Ovary (tissue), 9 donors: ENCODE results near the gene EDIL3. TPM values are rescaled to one million over a fixed set of nuclear protein-coding genes. Genes with fewer than 3 reads are reported as not detected.

Experiments used
- DNase-seq, 5 donors: peaks; one replicate each; pipeline ENCODE4 v3.0.0-alpha.2; 2019 to 2020
- H3K27ac ChIP-seq, 2 donors: fragments of 200-600 bp; one replicate each; pipeline versions ENCODE4 v1.5.1 to v1.8.0; 2019 to 2022
- H3K27me3 ChIP-seq: fragments of 200-600 bp; one replicate; pipeline ENCODE4 v1.8.0; 2022
- H3K36me3 ChIP-seq: fragments of 200-600 bp; sonication (generic); one replicate; pipeline ENCODE4 v1.5.1; 2019
- H3K4me1 ChIP-seq: one replicate; pipeline ENCODE4 v1.8.1; 2013; ENCODE audit warnings: mild to moderate bottlenecking, moderate library complexity; ENCODE audit not compliant: insufficient read depth
- H3K4me3 ChIP-seq: fragments of 200-600 bp; sonication (generic); one replicate; pipeline ENCODE4 v1.5.1; 2017
- H3K9me3 ChIP-seq, 2 donors: fragments of 200-600 bp in 1 of 2; sonication (generic) in 1 of 2; one replicate each; pipeline versions ENCODE4 v1.5.1 to v1.8.1; 2013 to 2019; ENCODE audit warnings: mild to moderate bottlenecking in 1 of 2, moderate library complexity in 1 of 2
- EP300 ChIP-seq: sonication (generic); formaldehyde crosslinking; IDR thresholded peaks from one replicate; pipeline ENCODE4 v1.6.1; 2017; ENCODE audit warnings: antibody characterized with exemption
- POLR2A ChIP-seq: fragments of 450-650 bp; IDR thresholded peaks from one replicate; pipeline ENCODE4 v1.6.1; 2017; ENCODE audit warnings: antibody characterized with exemption, mild to moderate bottlenecking, moderate library complexity
- WGBS, 3 donors: extraction: QIAGEN DNeasy Blood & Tissue Kit in 1 of 3; methylation state at CpG; one replicate each; pipeline versions ENCODE4 v1.1.5 to v1.1.7; 2013 to 2017; 5-methylcytosine and 5-hydroxymethylcytosine counted together
- intact Hi-C, 4 donors: fragments of 100-400 bp; cut with DNase I; formaldehyde crosslinking; loops; one replicate each; pipeline versions ENCODE4 v1.11.0 to v1.15.1; 2022 to 2023
- polyA plus RNA-seq, 2 donors: library from polyadenylated mRNA; stranded (reverse); fragments of 200-250 nt in 1 of 2; fragments of 350-450 nt in 1 of 2; fragmentation: Illumina TruSeq in 1 of 2; extraction: RNeasy Lipid Tissue Mini Kit (QIAGEN cat#74804) in 1 of 2; gene quantifications; one replicate each; pipeline ENCODE4 v1.2.3, GENCODE V29; 2013 to 2014
- total RNA-seq, 7 donors: library from RNA; depleted of rRNA in 2 of 7; stranded (reverse); fragments of >200 nt in 2 of 7; fragmentation: NEBNext Ultra II Directional in 3 of 7; extraction: Animal tissue kit (Norgen Biotek cat#: 25700) in 3 of 7; gene quantifications; one replicate each; pipeline versions ENCODE4 v1.1.0 to v1.2.4, GENCODE V29; 2016 to 2023
- TF ChIP-seq, protein P1 (sequence below), 3 donors: fragments of 450-650 bp in 2 of 3; fragments of 200-600 bp in 1 of 3; IDR thresholded peaks; one replicate each; pipeline versions ENCODE4 v1.5.1 to v1.8.0; 2016 to 2022; ENCODE audit warnings: antibody characterized with exemption in 3 of 3, mild to moderate bottlenecking in 1 of 3
- donor health status: DM: no; HTN: no; CAD: no; lungs with moderate emphysema.
- donor health status: DM: no; HTN: no; CAD: no.
- donor health status: Bipolar disorder and iron deficiency.
- donor health status: DM: yes; HTN: yes; CAD: no.
- donor health status: DM: no; HTN: no; CAD: no.
- donor health status: DM: yes; HTN: yes; CAD: no.

Gene EDIL3
- total and polyA plus RNA-seq, 9 donors, result 5.9 to 41.5 (median 9.7) TPM

GRCh38 chr5:83973925-83974815 lies 410.5 kb downstream of the EDIL3 start:
- Histone ChIP-seq H3K27ac (no peak overlapping the region), H3K27me3 (no peaks in the 10 kb centered on the region), H3K4me1 (no peaks in the 10 kb centered on the region), H3K9me3 (no peaks in the 10 kb centered on the region), H3K36me3 (no peaks in the 10 kb centered on the region), H3K4me3 (no peak overlapping the region)
- DNase-seq, result no peak
- WGBS, 3 donors, result 72 to 81% (median 79%) methylated on average over 7 of the region's 7 CpGs
- intact Hi-C loops, result no loop called here
- TF ChIP-seq POLR2A (no peak), EP300 (no peak)
- TF ChIP-seq, protein P1, sequence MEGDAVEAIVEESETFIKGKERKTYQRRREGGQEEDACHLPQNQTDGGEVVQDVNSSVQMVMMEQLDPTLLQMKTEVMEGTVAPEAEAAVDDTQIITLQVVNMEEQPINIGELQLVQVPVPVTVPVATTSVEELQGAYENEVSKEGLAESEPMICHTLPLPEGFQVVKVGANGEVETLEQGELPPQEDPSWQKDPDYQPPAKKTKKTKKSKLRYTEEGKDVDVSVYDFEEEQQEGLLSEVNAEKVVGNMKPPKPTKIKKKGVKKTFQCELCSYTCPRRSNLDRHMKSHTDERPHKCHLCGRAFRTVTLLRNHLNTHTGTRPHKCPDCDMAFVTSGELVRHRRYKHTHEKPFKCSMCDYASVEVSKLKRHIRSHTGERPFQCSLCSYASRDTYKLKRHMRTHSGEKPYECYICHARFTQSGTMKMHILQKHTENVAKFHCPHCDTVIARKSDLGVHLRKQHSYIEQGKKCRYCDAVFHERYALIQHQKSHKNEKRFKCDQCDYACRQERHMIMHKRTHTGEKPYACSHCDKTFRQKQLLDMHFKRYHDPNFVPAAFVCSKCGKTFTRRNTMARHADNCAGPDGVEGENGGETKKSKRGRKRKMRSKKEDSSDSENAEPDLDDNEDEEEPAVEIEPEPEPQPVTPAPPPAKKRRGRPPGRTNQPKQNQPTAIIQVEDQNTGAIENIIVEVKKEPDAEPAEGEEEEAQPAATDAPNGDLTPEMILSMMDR (IDR thresholded peaks at IDR 0.05), result no peak

DNA sequence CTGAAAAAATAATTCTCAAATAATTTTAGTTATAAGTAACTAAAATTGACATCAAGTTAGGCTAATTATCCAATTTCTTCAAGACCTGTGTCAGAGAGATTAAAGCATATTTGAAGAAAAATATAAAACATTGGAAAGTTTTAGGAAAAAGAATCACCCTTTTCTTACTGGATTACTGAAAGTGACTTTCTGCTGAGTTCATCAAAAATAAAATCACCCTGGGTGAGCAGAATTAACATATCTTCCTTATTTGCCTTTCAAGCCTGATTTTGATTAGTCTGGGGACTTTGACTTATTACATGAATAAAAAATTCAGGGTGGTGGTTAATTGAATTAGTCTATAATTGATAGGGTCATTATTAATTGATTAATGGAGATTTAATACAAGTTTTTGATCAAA lies 411.8 kb downstream of the EDIL3 start:
- H3K9me3 ChIP-seq, result no peaks in the 10 kb centered on the region
- no peaks in the 10 kb centered on the region for H3K36me3 ChIP-seq
- no peak overlapping the region for H3K27ac ChIP-seq
- H3K4me1 ChIP-seq, result no peaks in the 10 kb centered on the region
- H3K27me3 ChIP-seq, result no peaks in the 10 kb centered on the region
- intact Hi-C loops, result no loop called here
- no peak overlapping the region for H3K4me3 ChIP-seq
- TF ChIP-seq EP300 (no peak), POLR2A (no peak)
- TF ChIP-seq, protein P1 (IDR thresholded peaks at IDR 0.05), result no peak
- DNase-seq, result no peak

DNA sequence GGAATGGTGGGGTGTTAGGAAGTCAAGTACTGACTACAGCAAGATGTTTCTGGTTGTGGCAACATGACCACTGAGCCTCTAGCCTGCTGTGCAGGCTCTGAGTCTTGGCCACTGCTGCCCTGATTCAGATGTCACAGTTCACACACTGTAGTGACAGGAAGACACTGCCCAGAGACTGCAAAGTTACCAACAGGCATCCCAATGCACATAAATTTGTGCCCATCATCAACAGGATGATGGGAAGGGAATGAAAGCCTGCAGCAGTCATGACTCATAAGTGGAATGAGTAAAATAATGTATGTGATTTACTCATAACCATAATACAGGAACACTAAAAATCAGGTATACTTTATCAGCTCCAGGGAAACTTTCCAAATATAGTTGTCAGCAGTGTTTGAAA lies 412.4 kb downstream of the EDIL3 start:
- Histone ChIP-seq H3K27me3 (no peaks in the 10 kb centered on the region), H3K9me3 (no peaks in the 10 kb centered on the region), H3K4me1 (no peaks in the 10 kb centered on the region), H3K36me3 (no peaks in the 10 kb centered on the region), H3K4me3 (no peak overlapping the region), H3K27ac (no peak overlapping the region)
- no peak for TF ChIP-seq EP300
- no peak for DNase-seq
- intact Hi-C loops, result no loop called here

DNA sequence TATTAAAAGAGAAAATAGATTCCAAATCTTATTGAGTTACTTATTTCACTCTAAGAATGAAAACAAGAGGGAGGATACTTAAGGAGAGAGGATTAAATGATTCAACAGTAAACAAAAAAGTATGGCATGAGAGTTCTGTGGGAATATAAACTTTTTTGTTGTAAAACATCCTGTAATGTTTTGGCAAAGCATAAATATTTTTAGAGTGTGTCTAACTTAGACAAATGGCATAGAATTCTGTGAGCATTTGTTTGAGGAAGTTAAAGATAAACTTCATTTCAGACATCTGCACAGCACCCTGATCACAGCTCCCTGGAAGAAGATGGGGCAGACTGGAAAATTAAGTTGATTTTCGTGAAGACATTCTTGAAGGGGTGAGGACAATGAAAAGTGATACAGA lies 417.3 kb downstream of the EDIL3 start:
- Histone ChIP-seq H3K4me1 (no peaks in the 10 kb centered on the region), H3K36me3 (no peaks in the 10 kb centered on the region), H3K27me3 (no peaks in the 10 kb centered on the region), H3K27ac (no peak overlapping the region), H3K4me3 (no peak overlapping the region), H3K9me3 (no peaks in the 10 kb centered on the region)
- no peak for TF ChIP-seq EP300
- TF ChIP-seq POLR2A, result no peak
- TF ChIP-seq, protein P1 (IDR thresholded peaks at IDR 0.05), result no peak
- no peak for DNase-seq
- 11 to 33% (median 29%) methylated on average over 1 of the region's 1 CpG for WGBS, 3 donors
- intact Hi-C loops, result no loop called here

- H3K27me3 ChIP-seq, result no peaks in the 10 kb centered on the region
- no peaks in the 10 kb centered on the region for H3K4me1 ChIP-seq
- TF ChIP-seq EP300, result no peak
- no peak for TF ChIP-seq POLR2A
- TF ChIP-seq, protein P1 (IDR thresholded peaks at IDR 0.05), result no peak
- 7 to 21% (median 10%) methylated on average over 3 of the region's 3 CpGs for WGBS, 3 donors
- DNase-seq, result no peak
- no peak overlapping the region for H3K27ac ChIP-seq
- no peaks in the 10 kb centered on the region for H3K9me3 ChIP-seq
- intact Hi-C loops, result no loop called here
- H3K36me3 ChIP-seq, result no peaks in the 10 kb centered on the region
- no peak overlapping the region for H3K4me3 ChIP-seq
These were observed 419.2 kb downstream of the EDIL3 start for GRCh38 chr5:83965441-83965840.
